HepG2 (cell line): ENCODE results near the gene CASR. TPM values are rescaled to one million over a fixed set of nuclear protein-coding genes. Genes with fewer than 3 reads are reported as not detected.

Source experiments
- ATAC-seq: fragments of 200-7000 bp; cut with Tn5 transposase; 3 replicates; pipeline ENCODE4 v1.9.1; 2020; ENCODE audit warnings: mild to moderate bottlenecking, moderate library complexity
- BruUV-seq: library from RNA; stranded (reverse); fragments of 400-500 nt; replicated peaks from 2 replicates; lab custom pipeline; 2021; lab: Mats Ljungman, UMichigan
- CTCF ChIA-PET: fragments of 300-600 bp; formaldehyde crosslinking; extraction: SDS; loops from one replicate; lab custom pipeline; 2021; ENCODE audit warnings: low total read pairs, inconsistent platforms, low intra/inter-chr PET ratio; lab: Yijun Ruan, JAX
- POLR2A ChIA-PET: fragments of 350-600 bp; sonication (Branson Sonifier 250); formaldehyde crosslinking; loops from one replicate; lab custom pipeline; 2020; ENCODE audit warnings: antibody characterized with exemption, inconsistent platforms; lab: Yijun Ruan, JAX
- DNase-seq: peaks from one replicate; pipeline ENCODE4 v3.0.0-alpha.2; 2015; ENCODE audit warnings: low spot score
- FAIRE-seq: peaks from 3 replicates; lab custom pipeline; 2011; peaks lifted over from hg19 to GRCh38; lab: Jason Lieb, UNC
- H2AFZ ChIP-seq: one replicate; pipeline ENCODE4 v1.6.1; 2011; ENCODE audit warnings: low read length, inconsistent platforms
- H3K27ac ChIP-seq: fragments of 300-600 bp; 3 replicates; pipeline ENCODE4 v1.8.0; 2011; ENCODE audit warnings: mixed run types, mild to moderate bottlenecking, mixed read lengths, low read length, inconsistent platforms; ENCODE audit not compliant: insufficient read depth; ENCODE audit errors: extremely low read length
- H3K27me3 ChIP-seq, 2 experiments: fragments of 200-600 bp in 1 of 2; 2 replicates in 1 of 2; 3 replicates in 1 of 2; pipeline versions ENCODE4 v1.6.0 to v1.8.0; 2011; ENCODE audit warnings: low read length in 2 of 2, mild to moderate bottlenecking in 2 of 2, moderate library complexity in 2 of 2, inconsistent platforms in 1 of 2; ENCODE audit not compliant: insufficient read depth in 2 of 2, control insufficient read depth in 1 of 2
- H3K36me3 ChIP-seq, 2 experiments: fragments of 200-600 bp in 1 of 2; replicated peaks in 1 of 2; 2 replicates in 1 of 2; 3 replicates in 1 of 2; pipeline versions ENCODE4 v1.5.1 to v1.8.0; 2011; ENCODE audit warnings: low read length in 2 of 2, inconsistent platforms in 1 of 2; ENCODE audit not compliant: insufficient read depth in 2 of 2, control insufficient read depth in 1 of 2
- H3K4me1 ChIP-seq: 2 replicates; pipeline ENCODE4 v1.5.1; 2012; ENCODE audit warnings: low read length, inconsistent platforms; ENCODE audit not compliant: insufficient read depth
- H3K4me2 ChIP-seq: 2 replicates; pipeline ENCODE4 v1.6.0; 2011; ENCODE audit warnings: low read depth, low read length, inconsistent platforms
- H3K4me3 ChIP-seq, 3 experiments: fragments of 200-600 bp in 1 of 3; sonication (generic), shearing (Covaris generic) in 1 of 3; replicated peaks in 1 of 3; 2 replicates each; pipeline ENCODE4 v1.5.1; 2011 to 2016; ENCODE audit warnings: low read length in 3 of 3, inconsistent platforms in 2 of 3, low read depth in 2 of 3, mild to moderate bottlenecking in 2 of 3, control low read depth in 1 of 3, mixed read lengths in 1 of 3; ENCODE audit not compliant: insufficient read depth in 1 of 3
- H3K79me2 ChIP-seq: one replicate; pipeline ENCODE4 v1.6.1; 2011; ENCODE audit warnings: low read length, inconsistent platforms; ENCODE audit not compliant: insufficient read depth
- H3K9ac ChIP-seq: 2 replicates; pipeline ENCODE4 v1.6.0; 2011; ENCODE audit warnings: mild to moderate bottlenecking, low read depth, low read length, inconsistent platforms; ENCODE audit not compliant: insufficient read depth
- H3K9me3 ChIP-seq: 2 replicates; pipeline ENCODE4 v1.5.1; 2012; ENCODE audit warnings: mild to moderate bottlenecking, low read length
- H4K20me1 ChIP-seq: 2 replicates; pipeline ENCODE4 v1.6.0; 2011; ENCODE audit warnings: inconsistent platforms, mild to moderate bottlenecking, low read length, moderate library complexity; ENCODE audit not compliant: insufficient read depth
- ATF7 ChIP-seq, 2 experiments: fragments of 450-650 bp in 1 of 2; sonication (generic) in 1 of 2; formaldehyde crosslinking in 1 of 2; IDR thresholded peaks; 2 replicates each; pipeline versions ENCODE4 v1.4.0 to v1.6.1; 2016 to 2020; ENCODE audit warnings: antibody characterized with exemption in 1 of 2, mild to moderate bottlenecking in 1 of 2, missing genetic modification reagents in 1 of 2
- GATA4 ChIP-seq: sonication (generic); IDR thresholded peaks from 2 replicates; pipeline ENCODE4 v1.6.1; 2016; ENCODE audit warnings: antibody characterized with exemption, low read depth, borderline replicate concordance
- ISX ChIP-seq: sonication (generic); formaldehyde crosslinking; conservative IDR thresholded peaks from 2 replicates; pipeline ENCODE4 v1.5.0; 2020; ENCODE audit warnings: missing genetic modification reagents
- MYC ChIP-seq: sonication (generic); formaldehyde crosslinking; IDR thresholded peaks from 2 replicates; pipeline ENCODE4 v1.9.0; 2021; ENCODE audit warnings: missing genetic modification reagents, borderline replicate concordance
- PCBP1 ChIP-seq: fragments of 200-400 bp; formaldehyde crosslinking; IDR thresholded peaks from 2 replicates; pipeline ENCODE4 v1.6.1; 2017; ENCODE audit warnings: mild to moderate bottlenecking, low read depth, low read length, borderline replicate concordance
- RARA ChIP-seq: IDR thresholded peaks from 2 replicates; pipeline ENCODE4 v1.6.1; 2016; ENCODE audit warnings: missing genetic modification reagents, missing compliant biosample characterization
- SCMH1 ChIP-seq: sonication (generic); formaldehyde crosslinking; IDR thresholded peaks from 2 replicates; pipeline ENCODE4 v1.9.0; 2021; ENCODE audit warnings: missing genetic modification reagents, mild to moderate bottlenecking, borderline replicate concordance
- SIX4 ChIP-seq: sonication (generic); formaldehyde crosslinking; IDR thresholded peaks from 2 replicates; pipeline ENCODE4 v1.4.0; 2020; ENCODE audit warnings: missing genetic modification reagents
- SMAD3 ChIP-seq: sonication (generic); formaldehyde crosslinking; IDR thresholded peaks from 2 replicates; pipeline ENCODE4 v1.4.0; 2020; ENCODE audit warnings: missing genetic modification reagents
- TARDBP ChIP-seq: sonication (generic); formaldehyde crosslinking; IDR thresholded peaks from 2 replicates; pipeline ENCODE4 v1.8.0; 2022; ENCODE audit warnings: mild to moderate bottlenecking, missing genetic modification reagents
- ZNF569 ChIP-seq: sonication (generic); formaldehyde crosslinking; IDR thresholded peaks from 2 replicates; pipeline ENCODE4 v1.5.0; 2020; ENCODE audit warnings: mild to moderate bottlenecking, missing genetic modification reagents, moderate library complexity, borderline replicate concordance
- ZNF761 ChIP-seq: sonication (generic); formaldehyde crosslinking; conservative IDR thresholded peaks from 2 replicates; pipeline ENCODE4 v1.4.0; 2020; ENCODE audit warnings: mild to moderate bottlenecking, missing genetic modification reagents
- ZNF776 ChIP-seq: sonication (generic); formaldehyde crosslinking; IDR thresholded peaks from 2 replicates; pipeline ENCODE4 v1.4.0; 2020; ENCODE audit warnings: mild to moderate bottlenecking, missing genetic modification reagents
- WGBS: methylation state at CpG from one replicate; pipeline ENCODE4 v1.1.6; 2017; ENCODE audit warnings: low lambda C conversion rate; 5-methylcytosine and 5-hydroxymethylcytosine counted together
- in situ Hi-C: cut with HindIII; loops from 2 replicates; pipeline ENCODE4 v1.10.0; 2017; ENCODE audit warnings: low pct_unique_long_range_greater_than_20kb; ENCODE audit not compliant: extremely low pct_ligation_motif_present
- intact Hi-C: fragments of 100-400 bp; cut with micrococcal nuclease; formaldehyde crosslinking; loops from one replicate; pipeline ENCODE4 v1.10.0; 2022; ENCODE audit not compliant: unreplicated experiment
- polyA plus RNA-seq, 8 experiments: library from polyadenylated mRNA; depleted of rRNA in 3 of 8; stranded (reverse) in 7 of 8; unstranded in 1 of 8; fragments of >200 nt; fragmentation: Illumina TruSeq in 4 of 8; extraction: Trizol in 4 of 8; gene quantifications; 2 replicates each; pipeline versions ENCODE4 v1.2.1 to v1.2.3, GENCODE V29; 2011 to 2016; ENCODE audit warnings: low read depth in 4 of 8, missing spikeins in 1 of 8, mixed read lengths in 1 of 8; ENCODE audit not compliant: insufficient read depth in 1 of 8
- total RNA-seq, 5 experiments: library from RNA; depleted of rRNA; stranded (reverse); fragments of >200 nt; fragmentation: Illumina TruSeq; extraction: Trizol; gene quantifications; 2 replicates each; pipeline ENCODE4 v1.2.3, GENCODE V29; 2016; ENCODE audit warnings: low read depth in 1 of 5
- TF ChIP-seq, protein P1 (sequence below): fragments of 450-650 bp; IDR thresholded peaks from 2 replicates; pipeline ENCODE4 v1.6.1; 2016
- TF ChIP-seq, protein P2 (sequence below): IDR thresholded peaks from 2 replicates; pipeline ENCODE4 v1.6.1; 2016; ENCODE audit warnings: mild to moderate bottlenecking, missing biosample characterization, missing genetic modification reagents
- TF ChIP-seq, protein P3 (sequence below): sonication (generic); formaldehyde crosslinking; conservative IDR thresholded peaks from 2 replicates; pipeline ENCODE4 v1.8.0; 2022; ENCODE audit warnings: low read depth, missing genetic modification reagents
- TF ChIP-seq, protein P4 (sequence below): sonication (generic); formaldehyde crosslinking; IDR thresholded peaks from 2 replicates; pipeline ENCODE4 v1.8.0; 2022; ENCODE audit warnings: missing genetic modification reagents, mild to moderate bottlenecking, borderline replicate concordance

The CASR gene
- total and polyA plus RNA-seq, 2 of the 13 experiments (the other 11 are each of a cell fraction or from before 2014, with no cell fraction given), result not detected

DNA sequence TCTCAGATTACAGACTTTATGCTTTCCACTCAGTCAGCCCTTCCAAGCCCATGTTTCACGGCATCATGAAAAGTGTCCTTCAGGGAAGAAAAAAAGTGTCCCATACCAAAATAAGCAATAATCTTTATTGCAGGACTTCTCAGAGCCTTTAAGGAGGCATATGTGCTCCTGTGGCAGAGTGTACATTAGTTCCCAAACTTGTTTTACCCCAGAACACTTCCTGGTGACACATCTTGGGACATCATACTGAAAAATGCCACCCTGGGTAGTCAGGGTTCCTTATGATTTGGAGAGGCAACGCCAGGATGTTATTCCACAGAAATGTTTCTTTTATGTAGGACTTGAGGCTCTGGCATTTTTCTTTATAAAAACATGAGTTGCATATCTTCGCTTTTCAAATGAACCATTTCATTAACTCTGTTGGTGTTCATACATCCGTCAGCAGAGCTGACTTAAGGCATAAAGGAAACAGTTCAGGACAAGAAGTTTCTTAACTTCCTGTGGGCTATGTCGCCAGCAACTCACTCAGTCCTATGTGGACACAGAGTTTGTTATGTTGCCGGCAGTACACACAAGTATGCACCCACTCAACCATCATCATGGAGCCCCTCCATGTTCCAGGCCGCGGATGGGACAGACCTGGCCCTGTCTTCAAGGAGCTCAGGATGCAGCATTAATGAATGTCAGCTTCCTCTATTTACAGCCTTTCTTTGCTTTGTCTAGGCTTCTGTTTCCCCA, 63.8 kb downstream of the CASR start (continued):
- TF ChIP-seq, protein P1, sequence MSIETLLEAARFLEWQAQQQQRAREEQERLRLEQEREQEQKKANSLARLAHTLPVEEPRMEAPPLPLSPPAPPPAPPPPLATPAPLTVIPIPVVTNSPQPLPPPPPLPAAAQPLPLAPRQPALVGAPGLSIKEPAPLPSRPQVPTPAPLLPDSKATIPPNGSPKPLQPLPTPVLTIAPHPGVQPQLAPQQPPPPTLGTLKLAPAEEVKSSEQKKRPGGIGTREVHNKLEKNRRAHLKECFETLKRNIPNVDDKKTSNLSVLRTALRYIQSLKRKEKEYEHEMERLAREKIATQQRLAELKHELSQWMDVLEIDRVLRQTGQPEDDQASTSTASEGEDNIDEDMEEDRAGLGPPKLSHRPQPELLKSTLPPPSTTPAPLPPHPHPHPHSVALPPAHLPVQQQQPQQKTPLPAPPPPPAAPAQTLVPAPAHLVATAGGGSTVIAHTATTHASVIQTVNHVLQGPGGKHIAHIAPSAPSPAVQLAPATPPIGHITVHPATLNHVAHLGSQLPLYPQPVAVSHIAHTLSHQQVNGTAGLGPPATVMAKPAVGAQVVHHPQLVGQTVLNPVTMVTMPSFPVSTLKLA, result no peak
- no peak for TF ChIP-seq SCMH1

DNA sequence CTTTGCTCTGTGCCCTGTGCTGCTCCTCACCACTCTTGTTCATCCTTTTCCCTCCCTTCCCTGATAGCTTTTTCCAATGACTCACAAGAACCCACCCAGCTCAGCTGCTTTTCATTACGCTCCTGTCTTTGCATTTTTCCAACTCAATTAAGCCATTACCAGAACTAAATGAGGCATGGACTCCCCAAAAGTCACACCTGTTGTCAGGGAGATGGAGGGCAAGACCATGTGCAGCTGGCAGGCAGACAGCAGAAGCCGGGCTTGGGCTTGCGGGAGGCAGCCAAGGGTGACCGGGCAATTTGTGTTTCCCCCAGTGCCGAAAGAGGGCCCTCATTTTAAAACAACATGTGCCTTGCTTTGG, 64.3 kb downstream of the CASR start:
- Histone ChIP-seq H3K27me3 (peaks cover 0 to 15% of the 10 kb centered on the region in 2 experiments; a peak in 2 of 5 replicates), H4K20me1 (no peaks in the 10 kb centered on the region), H3K27ac (no peak overlapping the region), H3K79me2 (no peaks in the 10 kb centered on the region), H3K9me3 (no peaks in the 10 kb centered on the region), H3K4me3 (no peak overlapping the region), H3K4me1 (no peaks in the 10 kb centered on the region), H3K36me3 (no peaks in the 10 kb centered on the region), H3K4me2 (no peak overlapping the region), H2AFZ (no peak overlapping the region), H3K9ac (no peak overlapping the region)
- FAIRE-seq, result no peak
- intact Hi-C loops (no loop called here), in situ Hi-C loops (no loop called here)
- no peak for DNase-seq
- ChIA-PET POLR2A (no interaction called here), CTCF (no interaction called here)
- WGBS, result 47% methylated on average over 4 of the region's 5 CpGs
- TF ChIP-seq SIX4 (CRISPR knock-in tag) (no peak), ZNF776 (CRISPR knock-in tag) (no peak), PCBP1 (no peak), ATF7 (IDR thresholded peaks at IDR 0.05) (no peak), ATF7 (CRISPR knock-in tag; IDR thresholded peaks at IDR 0.05) (no peak), SMAD3 (CRISPR knock-in tag) (no peak), TARDBP (CRISPR knock-in tag) (no peak), GATA4 (no peak), MYC (CRISPR knock-in tag) (no peak), ZNF761 (CRISPR knock-in tag) (no peak), ISX (CRISPR knock-in tag) (no peak), ZNF569 (no peak), RARA (CRISPR knock-in tag) (no peak)
- TF ChIP-seq, protein P2, sequence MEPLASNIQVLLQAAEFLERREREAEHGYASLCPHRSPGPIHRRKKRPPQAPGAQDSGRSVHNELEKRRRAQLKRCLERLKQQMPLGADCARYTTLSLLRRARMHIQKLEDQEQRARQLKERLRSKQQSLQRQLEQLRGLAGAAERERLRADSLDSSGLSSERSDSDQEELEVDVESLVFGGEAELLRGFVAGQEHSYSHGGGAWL (CRISPR knock-in tag), result no peak
- TF ChIP-seq, protein P3, sequence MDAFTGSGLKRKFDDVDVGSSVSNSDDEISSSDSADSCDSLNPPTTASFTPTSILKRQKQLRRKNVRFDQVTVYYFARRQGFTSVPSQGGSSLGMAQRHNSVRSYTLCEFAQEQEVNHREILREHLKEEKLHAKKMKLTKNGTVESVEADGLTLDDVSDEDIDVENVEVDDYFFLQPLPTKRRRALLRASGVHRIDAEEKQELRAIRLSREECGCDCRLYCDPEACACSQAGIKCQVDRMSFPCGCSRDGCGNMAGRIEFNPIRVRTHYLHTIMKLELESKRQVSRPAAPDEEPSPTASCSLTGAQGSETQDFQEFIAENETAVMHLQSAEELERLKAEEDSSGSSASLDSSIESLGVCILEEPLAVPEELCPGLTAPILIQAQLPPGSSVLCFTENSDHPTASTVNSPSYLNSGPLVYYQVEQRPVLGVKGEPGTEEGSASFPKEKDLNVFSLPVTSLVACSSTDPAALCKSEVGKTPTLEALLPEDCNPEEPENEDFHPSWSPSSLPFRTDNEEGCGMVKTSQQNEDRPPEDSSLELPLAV, result no peak
- TF ChIP-seq, protein P4, sequence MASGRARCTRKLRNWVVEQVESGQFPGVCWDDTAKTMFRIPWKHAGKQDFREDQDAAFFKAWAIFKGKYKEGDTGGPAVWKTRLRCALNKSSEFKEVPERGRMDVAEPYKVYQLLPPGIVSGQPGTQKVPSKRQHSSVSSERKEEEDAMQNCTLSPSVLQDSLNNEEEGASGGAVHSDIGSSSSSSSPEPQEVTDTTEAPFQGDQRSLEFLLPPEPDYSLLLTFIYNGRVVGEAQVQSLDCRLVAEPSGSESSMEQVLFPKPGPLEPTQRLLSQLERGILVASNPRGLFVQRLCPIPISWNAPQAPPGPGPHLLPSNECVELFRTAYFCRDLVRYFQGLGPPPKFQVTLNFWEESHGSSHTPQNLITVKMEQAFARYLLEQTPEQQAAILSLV (CRISPR knock-in tag), result no peak
- no peak for ATAC-seq
- no TSS peak for BruUV-seq
